HuH-7.5 (cell line): Measurements from ENCODE around the gene AMFR.

Experiments
- DNase-seq: peaks from one replicate; pipeline ENCODE4 v3.0.0; 2011; ENCODE audit warnings: low spot score

Gene AMFR

GRCh38 chr16:56362706-56363105 lies 62.6 kb downstream of the AMFR start:
- DNase-seq: no peak

GRCh38 chr16:56362057-56362655 lies 63.2 kb downstream of the AMFR start:
- no peak for DNase-seq

GRCh38 chr16:56360117-56361008 lies 65.0 kb downstream of the AMFR start:
- no peak for DNase-seq

GRCh38 chr16:56357765-56358322 lies 67.5 kb downstream of the AMFR start:
- no peak for DNase-seq

- no peak for DNase-seq
Observed at GRCh38 chr16:56357241-56357764, 68.0 kb downstream of the AMFR start.

- peak; percentile 95 for DNase-seq
Observed at GRCh38 chr16:56356276-56357240, 68.8 kb downstream of the AMFR start.

- DNase-seq: no peak
Observed at GRCh38 chr16:56355786-56356275, 69.5 kb downstream of the AMFR start.

- no peak for DNase-seq
Observed at GRCh38 chr16:56355221-56355620, 70.1 kb downstream of the AMFR start.

- DNase-seq: no peak
Observed at GRCh38 chr16:56354746-56355145, 70.6 kb downstream of the AMFR start.

GRCh38 chr16:56354016-56354415 lies 71.3 kb downstream of the AMFR start:
- DNase-seq: no peak

GRCh38 chr16:56353054-56353921 lies 72.1 kb downstream of the AMFR start:
- peak; percentile 0 for DNase-seq

GRCh38 chr16:56352351-56353053 lies 72.8 kb downstream of the AMFR start:
- DNase-seq: no peak

GRCh38 chr16:56351481-56351880 lies 73.9 kb downstream of the AMFR start:
- DNase-seq: no peak

GRCh38 chr16:56350491-56351405 lies 74.6 kb downstream of the AMFR start:
- no peak for DNase-seq

- no peak for DNase-seq
Observed at GRCh38 chr16:56349711-56350161, 75.6 kb downstream of the AMFR start.

GRCh38 chr16:56349086-56349415 lies 76.3 kb downstream of the AMFR start:
- DNase-seq: no peak

- no peak for DNase-seq
Observed at GRCh38 chr16:56348168-56349085, 76.9 kb downstream of the AMFR start.

GRCh38 chr16:56347670-56348069 lies 77.7 kb downstream of the AMFR start:
- DNase-seq: no peak
